GM23248 (cell line): ENCODE results near the gene TIMM23B. TPM values are rescaled to one million over a fixed set of nuclear protein-coding genes. Genes with fewer than 3 reads are reported as not detected.
"Not testable (repeated sequence)": the region's sequence is repeated elsewhere in the genome, so short reads cannot be mapped to it uniquely, and the experiment has no call there.

Source experiments
- DNase-seq: peaks from one replicate; pipeline ENCODE4 v3.0.0-alpha.2; 2015
- H2AFZ ChIP-seq: fragments of 200-600 bp; sonication (generic); 2 replicates; pipeline ENCODE4 v1.6.1; 2016; ENCODE audit warnings: antibody characterized with exemption
- H3F3A ChIP-seq: fragments of 200-600 bp; sonication (generic); 2 replicates; pipeline ENCODE4 v1.6.1; 2016; ENCODE audit warnings: mild to moderate bottlenecking, antibody characterized with exemption, mixed run types; ENCODE audit not compliant: insufficient read depth
- H3K27ac ChIP-seq: fragments of 200-600 bp; sonication (generic); 2 replicates; pipeline ENCODE4 v1.5.1; 2016; ENCODE audit warnings: mild to moderate bottlenecking
- H3K27me3 ChIP-seq: fragments of 200-600 bp; sonication (generic); replicated peaks from 2 replicates; pipeline ENCODE4 v1.6.1; 2016; ENCODE audit warnings: mild to moderate bottlenecking; ENCODE audit not compliant: insufficient read depth
- H3K36me3 ChIP-seq: fragments of 200-600 bp; sonication (generic); 2 replicates; pipeline ENCODE4 v1.6.1; 2016; ENCODE audit warnings: low read depth, mild to moderate bottlenecking
- H3K4me1 ChIP-seq: fragments of 200-600 bp; sonication (generic); 2 replicates; pipeline ENCODE4 v1.6.1; 2016; ENCODE audit warnings: mild to moderate bottlenecking; ENCODE audit not compliant: insufficient read depth
- H3K4me2 ChIP-seq: fragments of 200-600 bp; sonication (generic); one replicate; pipeline ENCODE4 v1.6.1; 2016; ENCODE audit warnings: mild to moderate bottlenecking; ENCODE audit not compliant: unreplicated experiment
- H3K4me3 ChIP-seq: fragments of 200-600 bp; sonication (generic); 2 replicates; pipeline ENCODE4 v1.5.1; 2016; ENCODE audit warnings: mild to moderate bottlenecking
- H3K79me2 ChIP-seq: fragments of 200-600 bp; sonication (generic); 2 replicates; pipeline ENCODE4 v1.6.1; 2016; ENCODE audit warnings: mild to moderate bottlenecking; ENCODE audit not compliant: insufficient read depth
- H3K9ac ChIP-seq: fragments of 200-600 bp; sonication (generic); 2 replicates; pipeline ENCODE4 v1.6.1; 2016; ENCODE audit warnings: mild to moderate bottlenecking
- H3K9me2 ChIP-seq: fragments of 200-600 bp; sonication (generic); 2 replicates; pipeline ENCODE4 v1.6.1; 2016; ENCODE audit warnings: mixed run types, mild to moderate bottlenecking, moderate library complexity; ENCODE audit not compliant: insufficient read depth
- H3K9me3 ChIP-seq: fragments of 200-600 bp; sonication (generic); one replicate; pipeline ENCODE4 v1.6.1; 2017; ENCODE audit warnings: low read depth
- H4K20me1 ChIP-seq: fragments of 200-600 bp; sonication (generic); 2 replicates; pipeline ENCODE4 v1.6.0; 2016; ENCODE audit not compliant: insufficient read depth
- WGBS, 2 experiments: methylation state at CpG; one replicate each; pipeline ENCODE4 v1.1.6; 2015 to 2017; ENCODE audit warnings: low lambda C conversion rate in 2 of 2, low coverage in 1 of 2; ENCODE audit errors: missing lambda C conversion rate in 2 of 2; 5-methylcytosine and 5-hydroxymethylcytosine counted together
- in situ Hi-C: fragments of 300-500 bp; cut with MboI; formaldehyde crosslinking; loops from 2 replicates; pipeline ENCODE4 v1.15.0; 2020
- polyA plus RNA-seq: library from polyadenylated mRNA; unstranded; fragments of >200 nt; fragmentation: Nextera tagmentation; extraction: Ambion mirVana; gene quantifications from 2 replicates; pipeline ENCODE4 v1.2.1, GENCODE V29; 2016
- total RNA-seq: library from RNA; depleted of rRNA; stranded (reverse); fragments of >200 nt; shearing (Covaris generic); gene quantifications from 2 replicates; pipeline ENCODE4 v1.2.3, GENCODE V29; 2014

The TIMM23B gene
- total and polyA plus RNA-seq, 2 experiments from 2014 or later = 13.3 to 15.3 TPM

GRCh38 chr10:49948142-49948541 is 6.3 kb downstream of the TIMM23B start:
- H3K9me2 ChIP-seq = not testable (repeated sequence)

DNA sequence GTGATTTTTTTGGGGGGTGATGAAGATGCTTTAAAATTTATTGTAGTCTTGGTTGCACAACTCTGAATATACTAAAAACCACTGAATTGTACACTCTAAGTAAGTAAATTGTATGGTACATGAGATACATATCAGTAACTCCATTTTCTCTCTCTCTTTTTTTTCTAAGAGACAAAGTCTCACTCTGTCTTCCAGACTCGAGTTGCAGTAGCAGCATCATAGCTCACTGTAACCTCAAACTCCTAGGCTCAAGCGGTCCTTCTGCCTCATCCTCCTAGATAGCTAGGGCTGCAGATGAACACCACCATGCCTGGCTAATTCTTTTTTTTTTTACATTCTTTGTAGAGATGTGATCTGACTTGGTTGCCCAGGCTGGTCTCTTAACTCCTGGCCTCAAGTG is 6.9 kb downstream of the TIMM23B start:
- WGBS, 2 experiments = 92 to 100% methylated on average over 2 of the region's 2 CpGs
- in situ Hi-C loops = not testable (repeated sequence)

More at GRCh38 chr10:49948142-49948541, 6.3 kb downstream of the TIMM23B start:
- H3K9me3 ChIP-seq, H3K27me3 ChIP-seq, in situ Hi-C loops, H3K36me3 ChIP-seq, DNase-seq, H3K9ac ChIP-seq, H3K27ac ChIP-seq, H3K4me2 ChIP-seq, H2AFZ ChIP-seq, H4K20me1 ChIP-seq, H3K4me3 ChIP-seq: not testable (repeated sequence)
- whole genome bisulfite sequencing, 2 experiments = 100% methylated on average over 1 of the region's 2 CpGs
- Histone ChIP-seq H3F3A (peaks cover 15% of the 10 kb centered on the region; the same call in 1 of the 2 replicates), H3K4me1 (peaks cover 12% of the 10 kb centered on the region), H3K79me2 (peaks cover 81% of the 10 kb centered on the region)

GRCh38 chr10:49952006-49952405 is 10.2 kb downstream of the TIMM23B start:
- Histone ChIP-seq H3K79me2 (peaks cover 68% of the 10 kb centered on the region), H3F3A (peaks cover 15% of the 10 kb centered on the region; the same call in 1 of the 2 replicates)
- H3K9ac ChIP-seq, H2AFZ ChIP-seq, H3K4me3 ChIP-seq, in situ Hi-C loops, H3K4me2 ChIP-seq, H3K27me3 ChIP-seq, DNase-seq, H4K20me1 ChIP-seq, H3K27ac ChIP-seq, H3K36me3 ChIP-seq, H3K9me3 ChIP-seq, H3K9me2 ChIP-seq, H3K4me1 ChIP-seq: not testable (repeated sequence)
- whole genome bisulfite sequencing, 2 experiments = 85 to 87% methylated on average over 3 of the region's 3 CpGs

More for the DNA sequence above, 6.9 kb downstream of the TIMM23B start:
- not testable (repeated sequence) for DNase-seq, H4K20me1 ChIP-seq, H3K4me2 ChIP-seq, H3K27me3 ChIP-seq, H3K4me3 ChIP-seq, H3K9me2 ChIP-seq, H2AFZ ChIP-seq, H3K4me1 ChIP-seq, H3K36me3 ChIP-seq, H3K27ac ChIP-seq, H3K9ac ChIP-seq, H3K9me3 ChIP-seq
- peaks cover 81% of the 10 kb centered on the region for H3K79me2 ChIP-seq
- H3F3A ChIP-seq = peaks cover 15% of the 10 kb centered on the region; the same call in 1 of the 2 replicates

DNA sequence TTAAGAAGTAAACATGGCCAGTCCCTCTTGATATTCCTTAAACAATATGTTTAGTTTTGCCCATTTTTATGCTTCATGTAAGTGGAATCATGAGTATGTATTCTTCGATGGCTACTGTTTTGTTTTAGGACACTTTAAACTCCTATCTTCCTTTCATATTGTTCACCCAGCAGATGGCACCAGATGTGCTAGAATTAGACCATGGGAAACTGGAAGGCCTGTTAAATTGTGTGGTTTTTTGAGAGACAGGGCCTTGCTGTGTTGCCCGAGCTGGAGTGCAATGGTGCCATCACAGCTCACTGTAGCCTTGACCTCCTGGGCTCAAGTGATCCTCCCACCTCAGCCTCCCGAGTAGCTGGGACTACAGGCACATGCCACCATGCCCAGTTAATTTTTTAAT is 11.3 kb downstream of the TIMM23B start:
- H3K4me1 ChIP-seq, H4K20me1 ChIP-seq, in situ Hi-C loops, H2AFZ ChIP-seq, H3K27ac ChIP-seq, H3K9me3 ChIP-seq, H3K9ac ChIP-seq, H3K4me2 ChIP-seq, H3K9me2 ChIP-seq, H3K4me3 ChIP-seq, H3K36me3 ChIP-seq, H3K27me3 ChIP-seq: not testable (repeated sequence)
- H3K79me2 ChIP-seq = peaks cover 60% of the 10 kb centered on the region
- DNase-seq = peak; percentile 30
- 99 to 100% methylated on average over 2 to 3 of the region's 3 CpGs for WGBS, 2 experiments
- H3F3A ChIP-seq = peaks cover 15% of the 10 kb centered on the region; the same call in 1 of the 2 replicates

GRCh38 chr10:49970331-49970857 is 28.5 kb downstream of the TIMM23B start:
- 94 to 95% methylated on average over 13 to 26 of the region's 37 CpGs for WGBS, 2 experiments
- H3K36me3 ChIP-seq, H3K9ac ChIP-seq, DNase-seq, H3K4me3 ChIP-seq, H3K4me2 ChIP-seq, H3K9me3 ChIP-seq, H3K9me2 ChIP-seq, H3K79me2 ChIP-seq, H2AFZ ChIP-seq, H3K4me1 ChIP-seq, H3K27me3 ChIP-seq, in situ Hi-C loops, H3F3A ChIP-seq, H3K27ac ChIP-seq, H4K20me1 ChIP-seq: not testable (repeated sequence)

- H3K9ac ChIP-seq, in situ Hi-C loops, H3K36me3 ChIP-seq, H3F3A ChIP-seq, H2AFZ ChIP-seq, H3K27ac ChIP-seq, H4K20me1 ChIP-seq, H3K4me1 ChIP-seq, H3K9me2 ChIP-seq, DNase-seq, H3K27me3 ChIP-seq, H3K79me2 ChIP-seq, H3K9me3 ChIP-seq, H3K4me2 ChIP-seq, H3K4me3 ChIP-seq: not testable (repeated sequence)
- WGBS, 2 experiments = 25 to 41% methylated on average over 2 of the region's 2 CpGs
Measured at GRCh38 chr10:49971466-49971865, 29.6 kb downstream of the TIMM23B start.

DNA sequence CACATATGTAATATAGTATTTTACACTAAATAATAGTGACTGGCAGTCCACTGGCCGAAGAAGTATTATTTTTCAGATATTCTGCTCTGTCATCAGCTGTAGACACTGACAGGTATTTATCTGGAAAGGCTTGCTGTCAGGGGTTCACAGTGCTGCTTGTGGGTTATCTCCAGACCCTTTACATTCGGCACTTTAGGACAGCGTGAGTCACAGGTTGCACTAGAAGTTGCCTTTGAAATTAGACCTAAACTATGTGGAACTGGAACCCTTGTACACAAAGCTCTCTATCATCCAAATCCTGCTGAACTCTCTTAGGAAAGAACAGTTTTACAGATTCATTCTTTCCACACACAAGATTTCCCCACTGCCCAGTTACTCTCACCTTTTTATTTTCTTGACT is 30.2 kb downstream of the TIMM23B start:
- H3K79me2 ChIP-seq, H3K9ac ChIP-seq, H4K20me1 ChIP-seq, DNase-seq, H3K9me3 ChIP-seq, H3K4me1 ChIP-seq, H3K27me3 ChIP-seq, H3K4me3 ChIP-seq, H3K9me2 ChIP-seq, H3K4me2 ChIP-seq, H2AFZ ChIP-seq, H3K36me3 ChIP-seq, H3K27ac ChIP-seq, H3F3A ChIP-seq, in situ Hi-C loops: not testable (repeated sequence)
- 84 to 86% methylated on average over 3 of the region's 3 CpGs for WGBS, 2 experiments

- H2AFZ ChIP-seq, H3K9me3 ChIP-seq, H3K36me3 ChIP-seq, H3K4me2 ChIP-seq, H3K27ac ChIP-seq, H3F3A ChIP-seq, H3K27me3 ChIP-seq, H3K9ac ChIP-seq, H3K9me2 ChIP-seq, H3K4me3 ChIP-seq, DNase-seq, H4K20me1 ChIP-seq, H3K79me2 ChIP-seq, in situ Hi-C loops, H3K4me1 ChIP-seq: not testable (repeated sequence)
- 97 to 98% methylated on average over 3 of the region's 3 CpGs for WGBS, 2 experiments
Measured at GRCh38 chr10:49977756-49978155, 35.9 kb downstream of the TIMM23B start.
